Thyroid gland (tissue), 4 donors: ENCODE data around the gene PITPNB.

Experiments
- CTCF ChIP-seq, 6 experiments: fragments of 200-600 bp in 3 of 6; fragments of 450-650 bp in 3 of 6; sonication (generic) in 3 of 6; IDR thresholded peaks; one replicate each; pipeline ENCODE4 v1.5.1; 2016 to 2019; ENCODE audit warnings: antibody characterized with exemption in 6 of 6, mild to moderate bottlenecking in 2 of 6, inconsistent platforms in 1 of 6, moderate library complexity in 1 of 6
- POLR2A ChIP-seq, 2 donors: fragments of 450-650 bp; IDR thresholded peaks; one replicate each; pipeline ENCODE4 v1.6.1; 2017; ENCODE audit warnings: antibody characterized with exemption in 2 of 2, mild to moderate bottlenecking in 2 of 2, moderate library complexity in 1 of 2

- TF ChIP-seq CTCF (IDR thresholded peaks at IDR 0.05) (no peak), POLR2A (IDR thresholded peaks at IDR 0.05) (no peak)
These were observed 6.3 kb upstream of the PITPNB start for GRCh38 chr22:27925331-27925730.
